ENCODE results near the gene ING3.

Gene ING3

GRCh38 chr7:120988591-120989256 lies 38.1 kb downstream of the ING3 start, which contains the start of gene CPED1:
CPED1 (plus strand) TSS chr7:120988711; CDS start chr7:120989622, 911 bp downstream.
- DNase-seq (ENCODE audit: low read depth, low spot score): no peak

DNA sequence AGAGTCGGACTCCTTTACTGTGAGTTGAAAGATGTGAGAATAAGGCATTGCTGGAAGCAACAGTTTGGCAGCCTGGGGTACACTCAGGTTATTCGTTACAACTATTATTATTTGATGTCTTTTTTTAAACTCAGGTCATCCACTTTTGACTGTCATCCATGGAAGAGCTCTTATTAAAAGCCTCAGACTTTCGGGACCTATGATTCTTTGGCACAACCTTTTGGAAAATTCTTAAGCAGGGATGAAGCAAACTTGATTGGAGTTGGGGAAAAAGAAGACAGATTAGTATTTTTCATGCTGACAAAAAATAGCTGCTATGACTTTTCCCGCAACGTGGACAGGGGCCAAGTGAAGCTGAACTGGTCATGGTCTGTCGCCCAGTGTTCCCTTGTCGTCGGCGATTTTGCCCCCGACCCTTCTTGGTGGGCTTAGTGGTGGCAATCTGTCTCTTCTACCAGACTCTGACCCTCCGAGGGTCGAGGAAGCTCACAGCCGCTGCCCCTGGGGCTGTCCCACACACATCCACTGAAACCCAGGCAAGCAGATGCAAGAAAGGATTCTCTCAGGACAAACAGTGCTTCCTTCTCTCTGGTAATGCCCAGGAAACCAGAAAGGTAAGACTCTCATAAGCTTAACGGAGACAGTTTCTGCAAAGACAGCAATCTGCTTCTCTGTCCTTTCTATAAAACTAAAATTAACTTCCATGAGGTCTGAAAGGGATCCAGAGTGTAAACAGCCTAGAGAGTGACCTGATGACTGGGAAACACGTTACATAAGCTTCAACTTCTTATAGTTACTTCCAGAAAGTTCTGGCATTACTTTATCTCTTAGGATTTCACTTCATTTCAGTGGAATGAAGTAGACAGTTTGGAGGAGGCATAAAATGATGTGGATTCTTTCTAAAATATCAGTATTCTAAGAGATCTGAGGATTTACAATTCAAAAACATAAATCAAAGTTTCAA lies 39.0 kb downstream of the ING3 start:
- no peak for DNase-seq (ENCODE audit: low read depth, low spot score)

GRCh38 chr7:120990468-120991118 lies 40.0 kb downstream of the ING3 start:
- DNase-seq (ENCODE audit: low read depth, low spot score): no peak

DNA sequence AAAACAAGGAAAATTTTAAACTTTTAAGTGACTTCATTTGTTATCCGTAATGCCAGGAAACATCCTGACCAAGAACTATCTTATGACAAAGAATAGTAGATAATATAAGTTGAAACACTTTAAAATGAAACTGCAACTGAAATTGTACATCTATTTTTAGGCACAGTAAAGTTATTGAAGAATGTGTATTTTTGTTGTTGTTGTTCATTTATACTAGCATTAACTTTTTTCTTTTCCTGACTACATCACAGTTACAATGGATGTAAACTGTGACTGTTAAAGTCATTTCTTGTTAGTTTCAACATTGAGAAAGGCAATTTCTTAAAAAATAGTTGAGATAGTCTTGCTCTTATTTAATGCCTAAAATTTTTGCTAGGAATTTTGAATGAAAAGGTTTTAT lies 40.6 kb downstream of the ING3 start:
- DNase-seq (ENCODE audit: low read depth, low spot score): no peak

DNA sequence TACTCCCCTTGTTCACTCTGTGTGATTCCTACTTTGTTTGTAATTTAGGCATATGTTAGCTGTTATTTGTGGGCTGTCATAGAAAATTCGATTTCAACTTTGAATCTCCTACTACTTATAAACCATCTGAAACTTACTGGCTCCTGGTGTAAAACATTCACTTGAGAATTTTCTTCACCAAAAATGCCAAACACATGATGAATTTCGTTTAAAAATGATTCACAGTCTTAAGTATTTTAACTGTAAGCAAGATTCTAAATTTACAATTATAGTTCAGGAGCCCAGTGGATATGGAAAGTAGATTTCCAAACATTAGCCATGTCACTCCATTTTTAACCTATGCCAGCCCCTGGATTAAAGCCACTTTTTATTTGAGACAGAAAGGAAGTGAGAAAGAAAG lies 41.0 kb downstream of the ING3 start:
- DNase-seq (ENCODE audit: low read depth, low spot score): no peak

DNA sequence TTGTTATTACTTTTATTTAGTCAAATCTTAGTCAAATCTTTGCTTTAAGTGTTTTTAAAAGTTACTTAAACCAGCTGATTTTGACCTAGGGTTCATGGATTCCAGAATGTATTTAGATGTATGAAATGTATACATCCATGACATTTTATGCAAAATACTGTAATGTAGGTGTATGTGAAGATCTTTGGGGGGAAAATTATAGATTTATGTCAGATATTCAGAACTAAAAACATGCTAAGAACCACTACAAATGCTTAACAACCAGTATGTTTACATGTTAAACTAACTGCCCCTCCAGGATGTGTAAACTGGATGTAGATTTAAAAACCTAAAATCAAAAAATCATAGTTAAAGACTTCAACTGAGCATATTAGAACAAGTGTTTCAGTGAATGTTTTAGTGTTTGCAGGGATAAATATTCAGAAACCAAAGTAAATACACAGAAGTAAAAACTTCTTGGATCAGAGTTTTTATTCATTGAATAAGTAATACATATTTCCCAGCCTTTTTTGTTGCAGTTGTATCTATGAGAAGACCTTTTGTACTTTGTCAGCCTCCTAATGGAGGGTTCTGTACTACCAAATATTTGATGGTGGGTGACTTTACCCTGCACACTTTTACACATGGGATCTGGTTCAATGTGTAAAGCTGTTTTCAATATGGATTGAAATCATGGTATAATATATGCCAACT lies 41.8 kb downstream of the ING3 start:
- DNase-seq (ENCODE audit: low read depth, low spot score): no peak

DNA sequence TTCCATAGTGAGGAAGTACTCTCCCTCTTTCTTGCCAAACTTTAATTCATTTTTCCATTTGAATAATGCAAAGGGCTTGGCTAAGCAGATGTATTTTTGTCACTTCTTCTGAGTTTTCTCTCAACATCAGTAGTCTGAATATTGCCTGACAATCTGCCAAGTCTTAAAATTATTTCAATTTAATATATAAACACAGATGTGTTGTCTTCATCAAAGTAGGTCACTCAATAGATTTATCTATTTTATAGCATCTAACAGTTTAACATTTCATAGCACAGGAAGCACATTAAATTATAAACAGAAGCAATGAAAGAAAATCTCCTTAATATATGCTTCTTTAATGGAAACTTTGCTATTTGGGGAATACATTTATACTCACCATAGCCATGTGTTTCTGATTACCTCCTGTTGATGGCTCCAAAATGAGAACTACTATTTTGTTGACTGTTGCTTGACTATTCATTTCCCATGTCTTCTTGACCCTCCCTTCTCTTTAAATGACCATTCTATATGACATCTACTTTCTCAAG lies 42.5 kb downstream of the ING3 start:
- no peak for DNase-seq (ENCODE audit: low read depth, low spot score)

DNA sequence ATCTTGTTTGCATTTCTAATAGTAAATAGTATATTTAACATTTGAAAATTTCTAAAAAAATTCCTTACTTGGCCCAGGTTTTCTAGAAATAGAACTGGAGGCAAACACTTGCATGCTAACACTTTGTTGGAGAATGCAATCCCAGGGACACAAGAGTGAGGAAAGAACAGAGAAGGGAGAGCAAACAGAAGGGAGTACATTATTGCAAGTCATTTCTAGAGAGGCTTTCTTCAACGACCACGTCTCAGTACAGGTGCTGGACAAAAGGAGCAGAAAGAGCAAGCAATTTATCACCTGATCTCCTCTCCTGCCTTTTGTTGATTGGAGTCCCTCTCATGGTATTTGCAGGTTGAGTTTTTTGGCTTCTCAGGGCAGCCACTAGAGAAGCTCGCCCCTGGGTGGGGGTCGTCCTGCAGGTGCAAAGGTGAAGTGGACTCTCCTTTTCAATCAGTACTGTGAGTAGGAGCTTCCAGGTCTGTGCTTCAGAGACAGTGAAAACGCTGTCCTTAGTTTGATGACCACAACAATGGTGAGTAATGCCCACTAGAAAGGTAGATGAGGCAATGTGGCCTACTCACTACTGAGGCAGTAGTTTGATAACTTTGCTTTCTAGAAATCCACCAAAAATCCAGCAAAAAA lies 43.1 kb downstream of the ING3 start:
- DNase-seq (ENCODE audit: low read depth, low spot score): no peak

DNA sequence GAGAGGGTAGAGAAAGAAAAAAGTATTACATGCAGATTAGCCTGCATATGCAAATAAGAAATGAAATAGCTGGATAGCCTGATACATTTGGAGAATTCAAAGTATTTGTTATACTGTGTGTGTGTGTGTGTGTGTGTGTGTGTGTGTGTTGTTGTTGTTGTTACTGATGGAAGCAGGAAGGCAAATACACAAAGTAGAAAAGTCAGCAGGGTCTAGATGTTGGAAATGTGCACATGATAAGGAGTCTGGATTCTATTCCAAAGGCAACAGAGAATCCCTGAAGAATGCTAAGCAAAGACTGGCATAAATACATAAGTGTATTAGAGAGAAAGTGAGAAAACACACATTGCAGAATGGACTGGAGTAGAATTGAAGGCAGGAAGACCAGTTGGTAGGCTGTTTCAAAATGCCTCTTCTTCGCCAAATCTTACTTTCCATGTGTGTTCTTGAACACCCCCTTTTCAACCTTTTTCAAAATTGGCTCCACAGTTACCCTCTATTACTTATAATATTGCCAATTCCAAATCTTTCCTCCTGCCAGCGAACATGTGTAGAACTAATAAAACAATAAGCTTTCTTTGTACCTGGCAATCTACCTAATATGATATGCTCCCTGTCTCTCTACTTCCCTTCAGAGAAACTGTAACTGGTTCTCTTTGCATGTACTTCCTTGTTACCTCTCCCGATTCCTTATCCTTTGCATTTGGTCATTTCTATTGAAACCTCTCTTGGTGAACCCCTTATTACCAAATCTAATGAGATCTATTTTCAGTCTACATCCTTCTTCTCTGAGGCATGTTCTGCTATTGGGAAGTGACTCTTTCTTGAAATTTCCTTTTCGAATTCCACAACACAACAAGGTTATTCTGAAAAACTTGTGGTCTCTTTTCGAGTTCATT lies 44.2 kb downstream of the ING3 start:
- DNase-seq (ENCODE audit: low read depth, low spot score): no peak

DNA sequence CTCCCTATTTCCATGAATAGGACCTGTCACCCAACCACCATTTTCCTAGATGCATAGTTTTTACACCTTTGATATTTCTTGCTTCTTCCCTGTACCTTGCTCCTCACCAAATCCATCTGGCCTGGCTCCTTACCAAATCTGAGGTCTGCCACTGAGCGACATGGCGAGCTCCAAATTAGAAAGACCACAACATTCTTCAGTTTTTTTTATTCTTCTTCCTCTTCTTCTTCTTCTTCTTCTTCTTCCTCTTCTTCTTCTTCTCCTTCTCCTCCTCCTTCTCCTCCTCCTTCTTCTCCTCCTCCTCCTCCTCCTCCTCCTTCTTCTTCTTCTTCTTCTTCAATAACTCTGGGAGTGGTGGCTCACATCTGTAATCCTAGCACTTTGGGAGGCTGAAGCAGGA lies 45.1 kb downstream of the ING3 start:
- no peak for DNase-seq (ENCODE audit: low read depth, low spot score)

GRCh38 chr7:120996333-120996987 lies 45.9 kb downstream of the ING3 start:
- DNase-seq (ENCODE audit: low read depth, low spot score): no peak

DNA sequence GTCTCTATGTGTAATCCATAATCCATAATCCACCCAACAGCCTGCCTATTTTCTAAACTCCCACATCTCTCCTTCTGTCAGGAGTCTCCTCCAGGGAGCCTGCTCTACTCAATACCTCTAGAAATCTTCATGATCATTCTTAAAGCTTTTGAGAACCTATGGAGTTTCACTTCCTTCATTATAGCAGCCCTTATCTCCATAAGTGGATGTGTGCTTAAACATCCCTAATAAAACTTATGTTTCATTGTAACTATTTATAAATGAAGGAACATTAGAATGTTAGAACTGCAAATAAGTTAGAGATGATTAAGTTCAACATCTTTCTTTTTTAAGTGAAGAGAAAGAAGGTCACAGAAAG lies 46.4 kb downstream of the ING3 start:
- no peak for DNase-seq (ENCODE audit: low read depth, low spot score)

DNA sequence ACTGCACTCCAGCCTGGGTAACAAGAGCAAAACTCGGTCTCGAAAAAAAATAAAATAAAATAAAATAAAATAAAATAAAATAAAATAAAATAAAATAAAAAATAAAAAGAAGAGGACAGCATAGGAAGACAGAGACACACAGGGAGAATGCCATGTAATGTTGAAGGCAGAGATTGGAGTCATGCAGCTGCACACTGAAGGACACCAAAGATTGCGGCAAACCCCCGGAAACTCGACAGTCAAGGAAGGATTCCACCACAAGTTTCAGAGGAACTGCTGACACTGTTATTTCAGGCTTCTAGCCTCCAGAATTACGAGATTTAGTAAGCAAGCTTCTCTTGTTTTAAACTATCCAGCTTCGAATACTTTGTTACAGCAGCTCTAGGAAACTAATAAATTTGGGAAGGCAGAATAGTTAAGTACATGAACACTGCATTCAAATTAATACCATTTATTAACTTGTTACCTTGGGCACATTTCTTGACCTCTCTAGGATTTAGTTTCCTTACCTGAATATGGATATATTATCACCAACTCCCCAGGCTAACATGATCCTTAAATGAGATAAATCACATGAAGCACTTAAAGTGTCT lies 47.4 kb downstream of the ING3 start:
- no peak for DNase-seq (ENCODE audit: low read depth, low spot score)

DNA sequence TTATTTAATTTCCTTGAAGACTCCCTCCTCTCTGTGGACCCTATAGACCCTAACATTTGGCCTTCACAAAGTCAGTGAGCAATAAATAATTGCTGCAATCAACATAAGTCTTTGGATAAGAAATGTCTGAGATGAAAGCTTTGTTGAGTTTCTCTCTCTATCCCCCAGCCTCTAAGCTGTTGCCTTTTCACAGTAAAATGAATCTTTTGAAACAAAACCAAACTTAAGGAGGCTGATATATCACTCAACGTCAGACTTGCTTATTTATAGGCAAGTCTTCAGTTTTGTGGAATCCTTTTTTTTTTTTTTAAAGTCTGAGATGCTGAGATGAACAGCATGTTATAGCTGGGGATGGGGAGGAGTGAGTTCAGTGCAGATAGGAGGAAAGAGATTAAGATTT lies 47.9 kb downstream of the ING3 start:
- no peak for DNase-seq (ENCODE audit: low read depth, low spot score)

GRCh38 chr7:120998996-120999565 lies 48.5 kb downstream of the ING3 start:
- no peak for DNase-seq (ENCODE audit: low read depth, low spot score)

DNA sequence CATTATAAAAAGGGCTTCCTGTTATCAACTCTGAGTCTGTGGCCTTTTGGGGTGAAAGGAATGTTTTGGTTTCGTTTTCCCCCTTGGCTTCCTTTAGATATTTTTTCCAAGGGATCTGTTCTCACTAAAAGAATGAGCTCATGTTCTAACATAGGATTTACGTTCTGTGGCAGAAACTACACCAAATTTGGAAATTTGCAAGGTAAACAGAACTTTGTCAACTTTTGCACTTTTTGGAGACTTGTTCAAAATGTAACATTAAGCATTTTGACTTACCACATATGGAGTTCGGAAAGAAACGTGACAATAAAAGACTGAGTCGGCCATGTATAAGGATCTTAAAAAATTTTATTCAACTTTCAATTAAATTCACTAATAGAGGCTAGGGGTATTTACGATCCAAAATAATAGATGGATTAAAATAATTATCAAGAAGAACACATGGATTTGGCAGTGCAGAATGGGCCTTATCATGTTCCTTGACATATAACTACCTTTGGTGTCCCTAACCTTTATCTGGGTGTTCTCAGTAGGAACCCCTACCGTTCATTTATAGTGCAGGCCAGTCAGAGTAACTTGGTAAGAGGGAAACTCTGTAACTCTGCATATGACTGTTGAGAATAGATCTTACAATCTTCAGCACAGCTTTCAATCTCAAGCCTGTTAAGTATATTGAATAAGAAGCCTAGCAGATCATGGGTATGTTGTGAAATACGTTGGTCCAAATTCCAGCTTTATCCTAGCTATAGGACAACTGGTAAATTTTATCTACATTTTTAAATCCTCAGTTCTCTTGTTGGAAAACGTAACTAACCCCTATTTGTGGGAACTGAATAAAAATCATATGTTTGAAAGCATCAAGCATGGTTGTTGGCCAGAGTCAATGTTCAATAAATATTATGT lies 49.8 kb downstream of the ING3 start:
- no peak for DNase-seq (ENCODE audit: low read depth, low spot score)

GRCh38 chr7:121001234-121001906 lies 50.8 kb downstream of the ING3 start:
- DNase-seq (ENCODE audit: low read depth, low spot score): no peak
